ENCODE data around the gene SYT2. TPM values are rescaled to one million over a fixed set of nuclear protein-coding genes. Genes with fewer than 3 reads are reported as not detected.

The SYT2 gene
- polyA plus RNA-seq, 1 of the 3 experiments (the other 2 are of a cell fraction): 0.03 TPM

- H3K4me2 ChIP-seq: no peak overlapping the region
- 53% methylated on average over 11 of the region's 11 CpGs for WGBS (ENCODE audit: low lambda C conversion rate)
- ChIA-PET POLR2A (no interaction called here), CTCF (interaction anchor here (1.1 to 1.6 kb wide), 2 partner anchors 30 to 32 kb away, joined by 3 to 5 read pairs; no protein-coding TSS in a partner anchor)
- no peaks in the 10 kb centered on the region for H3K36me3 ChIP-seq (replicated peaks in 1 of 2; ENCODE audit: control insufficient read depth in 1 of 2, insufficient read depth in 2 of 2, low read length in 1 of 2)
- no peaks in the 10 kb centered on the region for H4K20me1 ChIP-seq (ENCODE audit: insufficient read depth)
- no peaks in the 10 kb centered on the region for H3F3A ChIP-seq (replicated peaks; ENCODE audit: insufficient read depth)
- DNase-seq: no peak
- H2AFZ ChIP-seq (ENCODE audit: low read depth): no peak overlapping the region
- no peak overlapping the region for H3K9ac ChIP-seq
- TF ChIP-seq JUND (IDR thresholded peaks at IDR 0.05) (no peak), MXI1 (IDR thresholded peaks at IDR 0.05; ENCODE audit: low read depth, low read length) (no peak), ELF1 (IDR thresholded peaks at IDR 0.05) (no peak), FOXJ3 (CRISPR knock-in tag; IDR thresholded peaks at IDR 0.05) (no peak), RAD21 (IDR thresholded peaks at IDR 0.05; ENCODE audit: low read length) (no peak), MEF2A (IDR thresholded peaks at IDR 0.05; ENCODE audit: borderline replicate concordance, low read depth) (no peak), SIN3A (IDR thresholded peaks at IDR 0.05; ENCODE audit: borderline replicate concordance, low read depth, low read length) (no peak), IRF3 (IDR thresholded peaks at IDR 0.05; ENCODE audit: low read depth, low read length) (no peak), TAF1 (IDR thresholded peaks at IDR 0.05; ENCODE audit: borderline replicate concordance, low read depth, low read length) (no peak), MAX (IDR thresholded peaks at IDR 0.05; ENCODE audit: low read depth) (no peak), REST (IDR thresholded peaks at IDR 0.05; ENCODE audit: low read depth, low read length) (no peak)
- H3K79me2 ChIP-seq (ENCODE audit: insufficient read depth): no peaks in the 10 kb centered on the region
- H3K4me1 ChIP-seq (ENCODE audit: control insufficient read depth in 1 of 2, insufficient read depth in 2 of 2, low read depth in 1 of 2, low read length in 1 of 2): peaks cover 0 to 10% of the 10 kb centered on the region in 2 experiments; a peak in 1 of 4 replicates
- H3K9me3 ChIP-seq: no peaks in the 10 kb centered on the region
- H3K27ac ChIP-seq (ENCODE audit: low read depth in 2 of 2, low read length in 1 of 2): no peak overlapping the region
- H3K27me3 ChIP-seq (ENCODE audit: insufficient read depth): peaks cover 27% of the 10 kb centered on the region
- H3K4me3 ChIP-seq (ENCODE audit: low read depth in 2 of 2, low read length in 1 of 2): no peak overlapping the region
- no peaks in the 10 kb centered on the region for H3K9me2 ChIP-seq
These were observed 22.9 kb downstream of the SYT2 start for GRCh38 chr1:202687370-202687769.

- ChIA-PET POLR2A (no interaction called here), CTCF (no interaction called here)
- H3K36me3 ChIP-seq (replicated peaks in 1 of 2; ENCODE audit: control insufficient read depth in 1 of 2, insufficient read depth in 2 of 2, low read length in 1 of 2): no peaks in the 10 kb centered on the region
- H3K9me2 ChIP-seq: no peaks in the 10 kb centered on the region
- WGBS (ENCODE audit: low lambda C conversion rate): 39% methylated on average over 4 of the region's 6 CpGs
- no peak overlapping the region for H3K4me3 ChIP-seq (ENCODE audit: low read depth in 2 of 2, low read length in 1 of 2)
- no peak overlapping the region for H2AFZ ChIP-seq (ENCODE audit: low read depth)
- H3F3A ChIP-seq (replicated peaks; ENCODE audit: insufficient read depth): no peaks in the 10 kb centered on the region
- peak; percentile 28 for DNase-seq
- no peaks in the 10 kb centered on the region for H3K79me2 ChIP-seq (ENCODE audit: insufficient read depth)
- H4K20me1 ChIP-seq (ENCODE audit: insufficient read depth): no peaks in the 10 kb centered on the region
- no peaks in the 10 kb centered on the region for H3K9me3 ChIP-seq
- H3K27ac ChIP-seq (ENCODE audit: low read depth in 2 of 2, low read length in 1 of 2): no peak overlapping the region
- H3K4me2 ChIP-seq: no peak overlapping the region
- peaks cover 37% of the 10 kb centered on the region for H3K27me3 ChIP-seq (ENCODE audit: insufficient read depth)
- peaks cover 0 to 4% of the 10 kb centered on the region in 2 experiments; a peak in 1 of 4 replicates for H3K4me1 ChIP-seq (ENCODE audit: control insufficient read depth in 1 of 2, insufficient read depth in 2 of 2, low read depth in 1 of 2, low read length in 1 of 2)
- H3K9ac ChIP-seq: no peak overlapping the region
- TF ChIP-seq GATA2 (CRISPR knock-in tag; IDR thresholded peaks at IDR 0.05): no peak
- no peak for TF ChIP-seq EZH2phosphoT487 (IDR thresholded peaks at IDR 0.05; ENCODE audit: borderline replicate concordance, low read depth)
- no peak for TF ChIP-seq TCF12 (IDR thresholded peaks at IDR 0.05)
- no peak for TF ChIP-seq TAF1 (IDR thresholded peaks at IDR 0.05; ENCODE audit: borderline replicate concordance, low read depth, low read length)
- TF ChIP-seq MXI1 (IDR thresholded peaks at IDR 0.05; ENCODE audit: low read depth, low read length): no peak
- TF ChIP-seq RXRA (IDR thresholded peaks at IDR 0.05; ENCODE audit: borderline replicate concordance, low read depth): no peak
- no peak for TF ChIP-seq RFX5 (IDR thresholded peaks at IDR 0.05; ENCODE audit: low read length)
- no peak for TF ChIP-seq TEAD4 (IDR thresholded peaks at IDR 0.05; ENCODE audit: borderline replicate concordance, insufficient read depth)
- no peak for TF ChIP-seq CTCF (IDR thresholded peaks at IDR 0.05)
- no peak for TF ChIP-seq YY1 (IDR thresholded peaks at IDR 0.05; ENCODE audit: low read depth)
- no peak for TF ChIP-seq MEF2A (IDR thresholded peaks at IDR 0.05; ENCODE audit: borderline replicate concordance, low read depth)
- TF ChIP-seq SMC3 (IDR thresholded peaks at IDR 0.05; ENCODE audit: low read depth, low read length): no peak
- no peak for TF ChIP-seq USF2 (IDR thresholded peaks at IDR 0.05; ENCODE audit: borderline replicate concordance, low read depth, low read length)
These were observed 24.6 kb downstream of the SYT2 start for GRCh38 chr1:202685641-202686040.

All from SK-N-SH (cell line).